Ecto neural progenitor cell (in vitro differentiated cells): ENCODE results near the gene TNFSF8.
A peak's percentile ranks its signal among the peaks of the same experiment; 100 is the strongest.

ENCODE experiments used
- DNase-seq: peaks from one replicate; pipeline ENCODE4 v3.0.0-alpha.2; 2018; ENCODE audit warnings: low spot score

The TNFSF8 gene

GRCh38 chr9:114902786-114903524, 27.4 kb downstream of the TNFSF8 start:
- DNase-seq: no peak

GRCh38 chr9:114900942-114901802, 29.2 kb downstream of the TNFSF8 start:
- no peak for DNase-seq

- DNase-seq: no peak
Observed at GRCh38 chr9:114899995-114900394, 30.4 kb downstream of the TNFSF8 start.

- DNase-seq: no peak
Observed at GRCh38 chr9:114899461-114899860, 30.9 kb downstream of the TNFSF8 start.

GRCh38 chr9:114898741-114899140, 31.6 kb downstream of the TNFSF8 start:
- no peak for DNase-seq

GRCh38 chr9:114897196-114897595, 33.2 kb downstream of the TNFSF8 start:
- DNase-seq: no peak

GRCh38 chr9:114896344-114896743, 34.0 kb downstream of the TNFSF8 start:
- DNase-seq: no peak

- DNase-seq: no peak
Observed at GRCh38 chr9:114895521-114895991, 34.8 kb downstream of the TNFSF8 start.

- no peak for DNase-seq
Observed at GRCh38 chr9:114894609-114895433, 35.6 kb downstream of the TNFSF8 start.

- no peak for DNase-seq
Observed at GRCh38 chr9:114894206-114894605, 36.2 kb downstream of the TNFSF8 start.

GRCh38 chr9:114893221-114894010, 37.0 kb downstream of the TNFSF8 start:
- no peak for DNase-seq

- no peak for DNase-seq
Observed at GRCh38 chr9:114889802-114890224, 40.6 kb downstream of the TNFSF8 start.

- DNase-seq: no peak
Observed at GRCh38 chr9:114888607-114889006, 41.8 kb downstream of the TNFSF8 start.

GRCh38 chr9:114887963-114888362, 42.4 kb downstream of the TNFSF8 start:
- DNase-seq: no peak

GRCh38 chr9:114884787-114885452, 45.5 kb downstream of the TNFSF8 start:
- no peak for DNase-seq

GRCh38 chr9:114883709-114884108, 46.7 kb downstream of the TNFSF8 start:
- DNase-seq: no peak

GRCh38 chr9:114880291-114880745, 50.1 kb downstream of the TNFSF8 start:
- no peak for DNase-seq

GRCh38 chr9:114878879-114879564, 51.4 kb downstream of the TNFSF8 start:
- no peak for DNase-seq

GRCh38 chr9:114869845-114870244, 60.5 kb downstream of the TNFSF8 start:
- DNase-seq: peak; percentile 49

GRCh38 chr9:114869378-114869777, 61.0 kb downstream of the TNFSF8 start:
- DNase-seq: no peak
